HepG2 (cell line): ENCODE results near the gene ARFIP2. TPM values are rescaled to one million over a fixed set of nuclear protein-coding genes. Genes with fewer than 3 reads are reported as not detected.

Experiments
- ATAC-seq: fragments of 200-7000 bp; cut with Tn5 transposase; 3 replicates; pipeline ENCODE4 v1.9.1; 2020; ENCODE audit warnings: mild to moderate bottlenecking, moderate library complexity
- BruUV-seq: library from RNA; stranded (reverse); fragments of 400-500 nt; replicated peaks from 2 replicates; lab custom pipeline; 2021; lab: Mats Ljungman, UMichigan
- CTCF ChIA-PET: fragments of 300-600 bp; formaldehyde crosslinking; extraction: SDS; loops from one replicate; lab custom pipeline; 2021; ENCODE audit warnings: low total read pairs, inconsistent platforms, low intra/inter-chr PET ratio; lab: Yijun Ruan, JAX
- POLR2A ChIA-PET: fragments of 350-600 bp; sonication (Branson Sonifier 250); formaldehyde crosslinking; loops from one replicate; lab custom pipeline; 2020; ENCODE audit warnings: antibody characterized with exemption, inconsistent platforms; lab: Yijun Ruan, JAX
- DNase-seq: peaks from one replicate; pipeline ENCODE4 v3.0.0-alpha.2; 2015; ENCODE audit warnings: low spot score
- FAIRE-seq: peaks from 3 replicates; lab custom pipeline; 2011; peaks lifted over from hg19 to GRCh38; lab: Jason Lieb, UNC
- H2AFZ ChIP-seq: one replicate; pipeline ENCODE4 v1.6.1; 2011; ENCODE audit warnings: low read length, inconsistent platforms
- H3K27ac ChIP-seq: fragments of 300-600 bp; 3 replicates; pipeline ENCODE4 v1.8.0; 2011; ENCODE audit warnings: mixed run types, mild to moderate bottlenecking, mixed read lengths, low read length, inconsistent platforms; ENCODE audit not compliant: insufficient read depth; ENCODE audit errors: extremely low read length
- H3K27me3 ChIP-seq, 2 experiments: fragments of 200-600 bp in 1 of 2; 2 replicates in 1 of 2; 3 replicates in 1 of 2; pipeline versions ENCODE4 v1.6.0 to v1.8.0; 2011; ENCODE audit warnings: low read length in 2 of 2, mild to moderate bottlenecking in 2 of 2, moderate library complexity in 2 of 2, inconsistent platforms in 1 of 2; ENCODE audit not compliant: insufficient read depth in 2 of 2, control insufficient read depth in 1 of 2
- H3K36me3 ChIP-seq, 2 experiments: fragments of 200-600 bp in 1 of 2; replicated peaks in 1 of 2; 2 replicates in 1 of 2; 3 replicates in 1 of 2; pipeline versions ENCODE4 v1.5.1 to v1.8.0; 2011; ENCODE audit warnings: low read length in 2 of 2, inconsistent platforms in 1 of 2; ENCODE audit not compliant: insufficient read depth in 2 of 2, control insufficient read depth in 1 of 2
- H3K4me1 ChIP-seq: 2 replicates; pipeline ENCODE4 v1.5.1; 2012; ENCODE audit warnings: low read length, inconsistent platforms; ENCODE audit not compliant: insufficient read depth
- H3K4me2 ChIP-seq: 2 replicates; pipeline ENCODE4 v1.6.0; 2011; ENCODE audit warnings: low read depth, low read length, inconsistent platforms
- H3K4me3 ChIP-seq, 3 experiments: fragments of 200-600 bp in 1 of 3; sonication (generic), shearing (Covaris generic) in 1 of 3; replicated peaks in 1 of 3; 2 replicates each; pipeline ENCODE4 v1.5.1; 2011 to 2016; ENCODE audit warnings: low read length in 3 of 3, inconsistent platforms in 2 of 3, low read depth in 2 of 3, mild to moderate bottlenecking in 2 of 3, control low read depth in 1 of 3, mixed read lengths in 1 of 3; ENCODE audit not compliant: insufficient read depth in 1 of 3
- H3K79me2 ChIP-seq: one replicate; pipeline ENCODE4 v1.6.1; 2011; ENCODE audit warnings: low read length, inconsistent platforms; ENCODE audit not compliant: insufficient read depth
- H3K9ac ChIP-seq: 2 replicates; pipeline ENCODE4 v1.6.0; 2011; ENCODE audit warnings: mild to moderate bottlenecking, low read depth, low read length, inconsistent platforms; ENCODE audit not compliant: insufficient read depth
- H3K9me3 ChIP-seq: 2 replicates; pipeline ENCODE4 v1.5.1; 2012; ENCODE audit warnings: mild to moderate bottlenecking, low read length
- H4K20me1 ChIP-seq: 2 replicates; pipeline ENCODE4 v1.6.0; 2011; ENCODE audit warnings: inconsistent platforms, mild to moderate bottlenecking, low read length, moderate library complexity; ENCODE audit not compliant: insufficient read depth
- BCL6 ChIP-seq: IDR thresholded peaks from 2 replicates; pipeline ENCODE4 v1.6.1; 2016; ENCODE audit warnings: missing genetic modification reagents, missing compliant biosample characterization
- BRD4 ChIP-seq: sonication (generic); formaldehyde crosslinking; IDR thresholded peaks from 2 replicates; pipeline ENCODE4 v1.4.0; 2020; ENCODE audit warnings: missing genetic modification reagents
- MIER3 ChIP-seq: IDR thresholded peaks from 2 replicates; pipeline ENCODE4 v1.6.1; 2016; ENCODE audit warnings: missing compliant biosample characterization, borderline replicate concordance
- POLR2AphosphoS5 ChIP-seq: IDR thresholded peaks from 2 replicates; pipeline ENCODE4 v1.6.1; 2012; ENCODE audit warnings: low read depth, low read length
- RELA ChIP-seq: sonication (generic); formaldehyde crosslinking; IDR thresholded peaks from 2 replicates; pipeline ENCODE4 v1.4.0; 2020; ENCODE audit warnings: missing genetic modification reagents
- SP140L ChIP-seq: sonication (generic); formaldehyde crosslinking; IDR thresholded peaks from 2 replicates; pipeline ENCODE4 v1.4.0; 2020; ENCODE audit warnings: missing genetic modification reagents, borderline replicate concordance
- ZFP36 ChIP-seq: fragments of 150-350 bp; IDR thresholded peaks from 2 replicates; pipeline ENCODE4 v1.6.1; 2018; ENCODE audit warnings: borderline replicate concordance, low read length, low read depth; ENCODE audit not compliant: partially characterized antibody
- ZNF232 ChIP-seq: sonication (generic); formaldehyde crosslinking; IDR thresholded peaks from 2 replicates; pipeline ENCODE4 v1.4.0; 2020; ENCODE audit warnings: missing genetic modification reagents, borderline replicate concordance
- ZNF570 ChIP-seq: sonication (generic); formaldehyde crosslinking; IDR thresholded peaks from 2 replicates; pipeline ENCODE4 v1.4.0; 2020; ENCODE audit warnings: mild to moderate bottlenecking, missing genetic modification reagents, borderline replicate concordance
- ZNF629 ChIP-seq: sonication (generic); formaldehyde crosslinking; conservative IDR thresholded peaks from 2 replicates; pipeline ENCODE4 v1.5.0; 2020; ENCODE audit warnings: missing genetic modification reagents
- ZNF713 ChIP-seq: sonication (generic); formaldehyde crosslinking; IDR thresholded peaks from 2 replicates; pipeline ENCODE4 v1.4.0; 2020; ENCODE audit warnings: mild to moderate bottlenecking, missing genetic modification reagents
- WGBS: methylation state at CpG from one replicate; pipeline ENCODE4 v1.1.6; 2017; ENCODE audit warnings: low lambda C conversion rate; 5-methylcytosine and 5-hydroxymethylcytosine counted together
- in situ Hi-C: cut with HindIII; loops from 2 replicates; pipeline ENCODE4 v1.10.0; 2017; ENCODE audit warnings: low pct_unique_long_range_greater_than_20kb; ENCODE audit not compliant: extremely low pct_ligation_motif_present
- intact Hi-C: fragments of 100-400 bp; cut with micrococcal nuclease; formaldehyde crosslinking; loops from one replicate; pipeline ENCODE4 v1.10.0; 2022; ENCODE audit not compliant: unreplicated experiment
- polyA plus RNA-seq, 8 experiments: library from polyadenylated mRNA; depleted of rRNA in 3 of 8; stranded (reverse) in 7 of 8; unstranded in 1 of 8; fragments of >200 nt; fragmentation: Illumina TruSeq in 4 of 8; extraction: Trizol in 4 of 8; gene quantifications; 2 replicates each; pipeline versions ENCODE4 v1.2.1 to v1.2.3, GENCODE V29; 2011 to 2016; ENCODE audit warnings: low read depth in 4 of 8, missing spikeins in 1 of 8, mixed read lengths in 1 of 8; ENCODE audit not compliant: insufficient read depth in 1 of 8
- total RNA-seq, 5 experiments: library from RNA; depleted of rRNA; stranded (reverse); fragments of >200 nt; fragmentation: Illumina TruSeq; extraction: Trizol; gene quantifications; 2 replicates each; pipeline ENCODE4 v1.2.3, GENCODE V29; 2016; ENCODE audit warnings: low read depth in 1 of 5
- TF ChIP-seq, protein P1 (sequence below): sonication (generic); formaldehyde crosslinking; IDR thresholded peaks from 2 replicates; pipeline ENCODE4 v1.8.0; 2022; ENCODE audit warnings: mild to moderate bottlenecking, missing genetic modification reagents, moderate library complexity
- TF ChIP-seq, protein P2 (sequence below): sonication (generic); formaldehyde crosslinking; IDR thresholded peaks from 2 replicates; pipeline ENCODE4 v1.4.0; 2020; ENCODE audit warnings: mild to moderate bottlenecking, missing genetic modification reagents

Gene ARFIP2
- total and polyA plus RNA-seq, 2 of the 13 experiments (the other 11 are each of a cell fraction or from before 2014, with no cell fraction given), result 56.6 to 60.2 TPM

DNA sequence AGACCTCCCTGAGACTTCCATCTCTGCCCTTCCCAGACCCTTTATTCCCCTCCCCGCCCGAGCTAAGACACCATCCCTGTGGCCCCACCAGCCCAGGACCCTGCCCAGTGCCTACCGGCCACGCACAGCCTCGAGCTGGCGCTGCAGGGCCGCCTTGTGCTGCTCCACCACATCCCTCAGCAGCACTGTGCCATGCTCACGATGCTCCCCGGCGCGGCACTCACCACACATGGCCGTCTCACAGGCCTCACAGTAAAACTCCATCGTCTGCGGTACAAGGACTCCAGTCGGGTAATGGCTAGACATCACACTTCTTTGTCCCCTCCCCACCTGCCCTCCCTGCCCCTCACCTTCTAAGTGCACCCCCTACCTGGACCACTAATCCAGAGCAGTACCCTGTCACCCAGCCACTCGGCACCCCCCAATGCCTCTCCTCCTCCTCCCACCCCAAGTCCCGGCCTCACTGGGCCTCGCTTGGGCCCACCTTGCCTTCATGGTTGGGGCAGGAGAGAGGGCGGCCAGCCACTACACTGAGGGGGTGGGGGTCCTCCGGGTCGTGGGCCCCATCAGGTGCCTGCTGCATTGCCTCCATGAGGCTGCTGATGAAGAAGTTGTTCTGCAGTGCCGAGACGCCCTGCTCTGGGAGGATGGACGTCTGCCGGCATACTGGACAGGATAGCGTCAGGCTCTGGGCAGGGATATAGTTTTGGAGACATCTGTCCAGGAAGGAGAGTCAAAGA lies 23.4 kb downstream of the ARFIP2 start:
- H3K4me3 ChIP-seq, result no peak overlapping the region
- no peak overlapping the region for H3K9ac ChIP-seq
- no peaks in the 10 kb centered on the region for H3K4me1 ChIP-seq
- H3K27ac ChIP-seq, result no peak overlapping the region
- DNase-seq (no peak), ATAC-seq (no peak), FAIRE-seq (no peak)
- peaks cover 0 to 7% of the 10 kb centered on the region in 2 experiments; a peak in 3 of 5 replicates for H3K36me3 ChIP-seq
- 98% methylated on average over 23 of the region's 26 CpGs for WGBS
- no peak overlapping the region for H2AFZ ChIP-seq
- ChIA-PET CTCF (no interaction called here), POLR2A (no interaction called here)
- no peak overlapping the region for H3K4me2 ChIP-seq
- in situ Hi-C loops (no loop called here), intact Hi-C loops (no loop called here)
- TF ChIP-seq POLR2AphosphoS5 (no peak), ZNF629 (CRISPR knock-in tag) (no peak), SP140L (CRISPR knock-in tag) (no peak), BRD4 (CRISPR knock-in tag) (no peak), ZNF713 (CRISPR knock-in tag) (no peak), ZFP36 (no peak), BCL6 (CRISPR knock-in tag) (no peak), ZNF232 (CRISPR knock-in tag) (no peak), RELA (CRISPR knock-in tag) (no peak), ZNF570 (CRISPR knock-in tag) (no peak), MIER3 (CRISPR knock-in tag) (no peak)
- TF ChIP-seq, protein P1, sequence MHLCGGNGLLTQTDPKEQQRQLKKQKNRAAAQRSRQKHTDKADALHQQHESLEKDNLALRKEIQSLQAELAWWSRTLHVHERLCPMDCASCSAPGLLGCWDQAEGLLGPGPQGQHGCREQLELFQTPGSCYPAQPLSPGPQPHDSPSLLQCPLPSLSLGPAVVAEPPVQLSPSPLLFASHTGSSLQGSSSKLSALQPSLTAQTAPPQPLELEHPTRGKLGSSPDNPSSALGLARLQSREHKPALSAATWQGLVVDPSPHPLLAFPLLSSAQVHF (CRISPR knock-in tag), result no peak
- TF ChIP-seq, protein P2, sequence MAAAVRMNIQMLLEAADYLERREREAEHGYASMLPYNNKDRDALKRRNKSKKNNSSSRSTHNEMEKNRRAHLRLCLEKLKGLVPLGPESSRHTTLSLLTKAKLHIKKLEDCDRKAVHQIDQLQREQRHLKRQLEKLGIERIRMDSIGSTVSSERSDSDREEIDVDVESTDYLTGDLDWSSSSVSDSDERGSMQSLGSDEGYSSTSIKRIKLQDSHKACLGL (CRISPR knock-in tag), result no peak
- BruUV-seq, result no TSS peak
- H4K20me1 ChIP-seq, result no peaks in the 10 kb centered on the region
- no peaks in the 10 kb centered on the region for H3K27me3 ChIP-seq
- H3K79me2 ChIP-seq, result no peaks in the 10 kb centered on the region
- H3K9me3 ChIP-seq, result no peaks in the 10 kb centered on the region
